GM12872 (cell line): ENCODE data around the gene TNFAIP8.

Experiments
- CTCF ChIP-seq: IDR thresholded peaks from 3 replicates; pipeline ENCODE4 v1.5.1; 2011; ENCODE audit warnings: low read depth, mild to moderate bottlenecking, low read length, moderate library complexity; ENCODE audit not compliant: insufficient read depth

TNFAIP8 gene

DNA sequence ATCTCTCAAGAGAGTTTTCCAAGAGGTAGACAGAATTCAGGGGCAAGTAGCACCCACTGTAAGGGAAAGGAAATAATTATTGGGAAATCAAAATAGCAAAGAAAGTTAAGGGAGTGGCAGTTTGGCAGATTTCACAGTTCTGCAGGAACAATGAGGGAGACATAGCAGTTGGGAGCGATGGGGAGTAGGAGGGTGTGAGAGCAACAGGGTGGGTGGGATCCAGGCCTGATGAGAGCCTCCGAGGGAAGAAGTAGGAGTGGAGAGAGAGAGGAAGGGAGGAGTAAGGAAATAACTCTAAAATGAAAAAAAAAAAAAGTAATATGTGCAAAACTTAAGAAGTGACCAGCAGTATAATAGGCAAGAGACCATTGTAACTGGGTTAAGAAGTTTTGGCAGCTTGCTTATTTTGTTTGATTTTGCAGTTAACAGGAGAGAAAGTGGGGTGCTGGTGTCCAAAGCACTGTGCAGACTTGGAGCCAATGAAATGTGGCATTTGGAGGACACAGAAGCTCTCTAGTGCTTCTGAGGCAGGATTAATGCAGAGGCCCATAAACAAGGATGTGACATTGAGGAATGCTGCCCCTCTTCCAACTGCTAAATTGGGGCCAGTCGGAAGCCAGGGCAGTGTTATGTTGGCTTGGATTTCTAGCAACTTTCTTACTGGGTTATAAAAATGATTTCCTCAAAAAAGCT, 10.2 kb downstream of the TNFAIP8 start:
- TF ChIP-seq CTCF = no peak

GRCh38 chr5:119366540-119366881, 10.7 kb downstream of the TNFAIP8 start:
- no peak for TF ChIP-seq CTCF

GRCh38 chr5:119367502-119368237, 11.9 kb downstream of the TNFAIP8 start:
- TF ChIP-seq CTCF = no peak

DNA sequence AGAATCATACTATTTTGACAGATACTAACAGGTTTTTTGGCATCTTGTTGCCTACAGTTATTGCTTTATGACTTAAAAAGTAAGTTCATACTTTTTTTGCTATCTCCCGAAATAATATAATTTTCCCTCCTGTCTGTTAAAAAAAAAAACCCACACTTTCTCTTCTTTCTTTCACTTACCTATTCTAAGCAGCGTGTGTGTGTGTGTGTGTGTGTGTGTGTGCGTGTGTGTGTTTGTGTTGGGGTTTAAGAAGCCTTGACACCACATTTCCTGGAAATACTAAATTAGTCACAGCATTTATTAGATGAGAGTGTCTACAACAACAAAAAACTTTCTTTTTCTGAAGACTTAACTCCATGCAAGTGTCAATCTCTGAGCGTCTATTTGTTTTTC, 12.4 kb downstream of the TNFAIP8 start:
- TF ChIP-seq CTCF = no peak

GRCh38 chr5:119370486-119370885, 14.7 kb downstream of the TNFAIP8 start:
- TF ChIP-seq CTCF = no peak

GRCh38 chr5:119371146-119371545, 15.3 kb downstream of the TNFAIP8 start:
- no peak for TF ChIP-seq CTCF

DNA sequence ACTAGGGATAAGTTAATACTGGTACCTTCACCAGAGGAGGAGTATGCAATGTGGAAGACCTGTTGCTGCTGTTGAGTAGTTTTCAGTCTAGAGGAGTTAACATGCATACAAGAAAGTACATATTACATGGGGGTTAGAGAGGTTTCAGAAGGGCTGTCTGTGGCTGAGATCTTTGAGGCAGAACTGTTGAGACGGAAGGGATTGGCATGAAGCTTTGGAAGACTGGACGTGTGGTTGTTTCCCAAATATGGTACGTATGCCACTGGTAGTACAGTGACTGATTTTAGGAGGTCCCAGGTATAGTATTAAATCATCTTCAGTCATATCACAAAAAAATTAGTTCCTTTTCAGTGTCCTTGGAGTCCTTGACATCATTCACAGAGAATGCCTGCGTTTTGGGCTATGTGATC, 17.6 kb downstream of the TNFAIP8 start:
- TF ChIP-seq CTCF = no peak
